ENCODE results near the gene STOM.
A peak's percentile ranks its signal among the peaks of the same experiment; 100 is the strongest.

Gene STOM

GRCh38 chr9:121322737-121323448, 47.2 kb downstream of the STOM start:
- no peaks in the 10 kb centered on the region for H3K9me3 ChIP-seq (ENCODE audit: control insufficient read depth in 1 of 2, low read length in 2 of 2)
- H3K4me1 ChIP-seq (ENCODE audit: control insufficient read depth in 1 of 2, insufficient read depth in 2 of 2, low read length in 2 of 2), result peaks cover 6 to 23% of the 10 kb centered on the region in 2 donors
- no peaks in the 10 kb centered on the region for H3K27me3 ChIP-seq (ENCODE audit: control insufficient read depth in 1 of 2, insufficient read depth in 2 of 2, low read length in 2 of 2)
- no peak overlapping the region for H3K9ac ChIP-seq (ENCODE audit: low read depth in 1 of 2, low read length in 2 of 2)
- no peak overlapping the region for H3K4me3 ChIP-seq (ENCODE audit: low read depth in 1 of 2, low read length in 2 of 2)
- peaks cover 38 to 52% of the 10 kb centered on the region in 2 donors for H3K36me3 ChIP-seq (ENCODE audit: control insufficient read depth in 1 of 2, insufficient read depth in 2 of 2, low read length in 2 of 2)
- H3K27ac ChIP-seq (ENCODE audit: low read depth, low read length), result peak overlapping the region; percentile 24

- Histone ChIP-seq H3K4me1 (ENCODE audit: control insufficient read depth in 1 of 2, insufficient read depth in 2 of 2, low read length in 2 of 2) (peaks cover 6 to 23% of the 10 kb centered on the region in 2 donors), H3K9ac (ENCODE audit: low read depth in 1 of 2, low read length in 2 of 2) (no peak overlapping the region), H3K27me3 (ENCODE audit: control insufficient read depth in 1 of 2, insufficient read depth in 2 of 2, low read length in 2 of 2) (no peaks in the 10 kb centered on the region), H3K27ac (ENCODE audit: low read depth, low read length) (no peak overlapping the region), H3K9me3 (ENCODE audit: control insufficient read depth in 1 of 2, low read length in 2 of 2) (no peaks in the 10 kb centered on the region), H3K4me3 (ENCODE audit: low read depth in 1 of 2, low read length in 2 of 2) (no peak overlapping the region), H3K36me3 (ENCODE audit: control insufficient read depth in 1 of 2, insufficient read depth in 2 of 2, low read length in 2 of 2) (peaks cover 42 to 54% of the 10 kb centered on the region in 2 donors)
Observed at GRCh38 chr9:121322037-121322736, 47.9 kb downstream of the STOM start.

- H3K27ac ChIP-seq (ENCODE audit: low read depth, low read length), result peak overlapping the region; percentile 30
- H3K9me3 ChIP-seq (ENCODE audit: control insufficient read depth in 1 of 2, low read length in 2 of 2), result no peaks in the 10 kb centered on the region
- H3K36me3 ChIP-seq (ENCODE audit: control insufficient read depth in 1 of 2, insufficient read depth in 2 of 2, low read length in 2 of 2), result peaks cover 39 to 50% of the 10 kb centered on the region in 2 donors
- no peak overlapping the region for H3K4me3 ChIP-seq (ENCODE audit: low read depth in 1 of 2, low read length in 2 of 2)
- peaks cover 6 to 18% of the 10 kb centered on the region in 2 donors for H3K4me1 ChIP-seq (ENCODE audit: control insufficient read depth in 1 of 2, insufficient read depth in 2 of 2, low read length in 2 of 2)
- H3K27me3 ChIP-seq (ENCODE audit: control insufficient read depth in 1 of 2, insufficient read depth in 2 of 2, low read length in 2 of 2), result no peaks in the 10 kb centered on the region
- no peak overlapping the region for H3K9ac ChIP-seq (ENCODE audit: low read depth in 1 of 2, low read length in 2 of 2)
Observed at GRCh38 chr9:121321016-121321503, 49.0 kb downstream of the STOM start.

GRCh38 chr9:121319383-121319780, 50.7 kb downstream of the STOM start:
- H3K4me1 ChIP-seq (ENCODE audit: control insufficient read depth in 1 of 2, insufficient read depth in 2 of 2, low read length in 2 of 2), result peaks cover 4 to 18% of the 10 kb centered on the region in 2 donors
- no peak overlapping the region for H3K9ac ChIP-seq (ENCODE audit: low read depth in 1 of 2, low read length in 2 of 2)
- H3K27me3 ChIP-seq (ENCODE audit: control insufficient read depth in 1 of 2, insufficient read depth in 2 of 2, low read length in 2 of 2), result no peaks in the 10 kb centered on the region
- H3K36me3 ChIP-seq (ENCODE audit: control insufficient read depth in 1 of 2, insufficient read depth in 2 of 2, low read length in 2 of 2), result peaks cover 23 to 36% of the 10 kb centered on the region in 2 donors
- H3K27ac ChIP-seq (ENCODE audit: low read depth, low read length), result no peak overlapping the region
- no peak overlapping the region for H3K4me3 ChIP-seq (ENCODE audit: low read depth in 1 of 2, low read length in 2 of 2)
- no peaks in the 10 kb centered on the region for H3K9me3 ChIP-seq (ENCODE audit: control insufficient read depth in 1 of 2, low read length in 2 of 2)

GRCh38 chr9:121318631-121319382, 51.2 kb downstream of the STOM start:
- Histone ChIP-seq H3K9ac (ENCODE audit: low read depth in 1 of 2, low read length in 2 of 2) (no peak overlapping the region), H3K36me3 (ENCODE audit: control insufficient read depth in 1 of 2, insufficient read depth in 2 of 2, low read length in 2 of 2) (peaks cover 23 to 36% of the 10 kb centered on the region in 2 donors)

GRCh38 chr9:121317737-121318630, 52.1 kb downstream of the STOM start:
- peaks cover 4 to 18% of the 10 kb centered on the region in 2 donors for H3K4me1 ChIP-seq (ENCODE audit: control insufficient read depth in 1 of 2, insufficient read depth in 2 of 2, low read length in 2 of 2)
- peak overlapping the region; percentile 13 for H3K27ac ChIP-seq (ENCODE audit: low read depth, low read length)
- H3K36me3 ChIP-seq (ENCODE audit: control insufficient read depth in 1 of 2, insufficient read depth in 2 of 2, low read length in 2 of 2), result peaks cover 31 to 45% of the 10 kb centered on the region in 2 donors
- H3K4me3 ChIP-seq (ENCODE audit: low read depth in 1 of 2, low read length in 2 of 2), result no peak overlapping the region
- H3K27me3 ChIP-seq (ENCODE audit: control insufficient read depth in 1 of 2, insufficient read depth in 2 of 2, low read length in 2 of 2), result no peaks in the 10 kb centered on the region
- no peak overlapping the region for H3K9ac ChIP-seq (ENCODE audit: low read depth in 1 of 2, low read length in 2 of 2)
- no peaks in the 10 kb centered on the region for H3K9me3 ChIP-seq (ENCODE audit: control insufficient read depth in 1 of 2, low read length in 2 of 2)

More at GRCh38 chr9:121318631-121319382, 51.2 kb downstream of the STOM start:
- Histone ChIP-seq H3K4me1 (ENCODE audit: control insufficient read depth in 1 of 2, insufficient read depth in 2 of 2, low read length in 2 of 2) (peaks cover 4 to 18% of the 10 kb centered on the region in 2 donors), H3K4me3 (ENCODE audit: low read depth in 1 of 2, low read length in 2 of 2) (no peak overlapping the region), H3K9me3 (ENCODE audit: control insufficient read depth in 1 of 2, low read length in 2 of 2) (no peaks in the 10 kb centered on the region), H3K27ac (ENCODE audit: low read depth, low read length) (no peak overlapping the region), H3K27me3 (ENCODE audit: control insufficient read depth in 1 of 2, insufficient read depth in 2 of 2, low read length in 2 of 2) (no peaks in the 10 kb centered on the region)

DNA sequence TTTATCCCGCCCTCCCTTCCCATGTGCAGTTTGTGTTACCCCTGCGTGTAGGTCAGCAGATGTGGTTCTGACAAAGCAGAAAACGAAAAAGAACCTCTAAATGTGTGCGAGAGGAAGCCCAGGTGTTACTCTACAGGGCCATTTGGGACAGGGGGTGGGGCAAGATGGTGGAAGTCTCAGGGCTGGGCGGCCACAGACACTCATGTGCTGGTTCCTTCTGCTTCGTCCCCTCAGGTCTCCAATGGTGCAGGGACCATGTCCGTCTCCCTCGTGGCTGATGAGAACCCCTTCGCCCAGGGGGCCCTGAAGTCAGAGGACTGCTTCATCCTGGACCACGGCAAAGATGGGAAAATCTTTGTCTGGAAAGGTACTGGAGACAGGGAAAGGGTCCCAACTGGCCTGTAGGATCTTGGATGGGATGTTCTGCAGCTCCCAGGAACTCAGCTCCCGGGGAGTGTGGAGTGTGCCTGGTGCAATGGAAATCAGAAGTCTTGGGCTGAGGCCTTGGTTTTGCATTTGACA, 53.1 kb downstream of the STOM start:
- H3K27me3 ChIP-seq (ENCODE audit: control insufficient read depth in 1 of 2, insufficient read depth in 2 of 2, low read length in 2 of 2), result no peaks in the 10 kb centered on the region
- H3K27ac ChIP-seq (ENCODE audit: low read depth, low read length), result no peak overlapping the region
- no peak overlapping the region for H3K9ac ChIP-seq (ENCODE audit: low read depth in 1 of 2, low read length in 2 of 2)
- no peaks in the 10 kb centered on the region for H3K9me3 ChIP-seq (ENCODE audit: control insufficient read depth in 1 of 2, low read length in 2 of 2)
- H3K36me3 ChIP-seq (ENCODE audit: control insufficient read depth in 1 of 2, insufficient read depth in 2 of 2, low read length in 2 of 2), result peaks cover 34 to 49% of the 10 kb centered on the region in 2 donors
- H3K4me1 ChIP-seq (ENCODE audit: control insufficient read depth in 1 of 2, insufficient read depth in 2 of 2, low read length in 2 of 2), result peaks cover 4 to 9% of the 10 kb centered on the region in 2 donors
- no peak overlapping the region for H3K4me3 ChIP-seq (ENCODE audit: low read depth in 1 of 2, low read length in 2 of 2)

- no peaks in the 10 kb centered on the region for H3K27me3 ChIP-seq (ENCODE audit: control insufficient read depth in 1 of 2, insufficient read depth in 2 of 2, low read length in 2 of 2)
- no peak overlapping the region for H3K27ac ChIP-seq (ENCODE audit: low read depth, low read length)
Observed at GRCh38 chr9:121316378-121316777, 53.7 kb downstream of the STOM start.

GRCh38 chr9:121313458-121314152, 56.4 kb downstream of the STOM start:
- H3K4me3 ChIP-seq (ENCODE audit: low read depth in 1 of 2, low read length in 2 of 2), result no peak overlapping the region
- peaks cover 46 to 54% of the 10 kb centered on the region in 2 donors for H3K36me3 ChIP-seq (ENCODE audit: control insufficient read depth in 1 of 2, insufficient read depth in 2 of 2, low read length in 2 of 2)
- no peak overlapping the region for H3K27ac ChIP-seq (ENCODE audit: low read depth, low read length)
- no peak overlapping the region for H3K9ac ChIP-seq (ENCODE audit: low read depth in 1 of 2, low read length in 2 of 2)
- peaks cover 0 to 3% of the 10 kb centered on the region in 2 donors for H3K4me1 ChIP-seq (ENCODE audit: control insufficient read depth in 1 of 2, insufficient read depth in 2 of 2, low read length in 2 of 2)
- no peaks in the 10 kb centered on the region for H3K9me3 ChIP-seq (ENCODE audit: control insufficient read depth in 1 of 2, low read length in 2 of 2)
- H3K27me3 ChIP-seq (ENCODE audit: control insufficient read depth in 1 of 2, insufficient read depth in 2 of 2, low read length in 2 of 2), result no peaks in the 10 kb centered on the region

More at GRCh38 chr9:121316378-121316777, 53.7 kb downstream of the STOM start:
- Histone ChIP-seq H3K4me3 (ENCODE audit: low read depth in 1 of 2, low read length in 2 of 2) (no peak overlapping the region), H3K9ac (ENCODE audit: low read depth in 1 of 2, low read length in 2 of 2) (no peak overlapping the region), H3K9me3 (ENCODE audit: control insufficient read depth in 1 of 2, low read length in 2 of 2) (no peaks in the 10 kb centered on the region), H3K36me3 (ENCODE audit: control insufficient read depth in 1 of 2, insufficient read depth in 2 of 2, low read length in 2 of 2) (peaks cover 36 to 49% of the 10 kb centered on the region in 2 donors), H3K4me1 (ENCODE audit: control insufficient read depth in 1 of 2, insufficient read depth in 2 of 2, low read length in 2 of 2) (peaks cover 4 to 9% of the 10 kb centered on the region in 2 donors)
